GM19324 (cell line): ENCODE results near the gene PRR35.
"Not testable (repeated sequence)": the region's sequence is repeated elsewhere in the genome, so short reads cannot be mapped to it uniquely, and the experiment has no call there.

Experiments
- ATAC-seq: cut with Tn5 transposase; IDR thresholded peaks from one replicate; pipeline ENCODE4 v1.9.1; 2021; ENCODE audit warnings: mild to moderate bottlenecking, moderate library complexity; ENCODE audit not compliant: unreplicated experiment, low FRiP score

PRR35 gene

DNA sequence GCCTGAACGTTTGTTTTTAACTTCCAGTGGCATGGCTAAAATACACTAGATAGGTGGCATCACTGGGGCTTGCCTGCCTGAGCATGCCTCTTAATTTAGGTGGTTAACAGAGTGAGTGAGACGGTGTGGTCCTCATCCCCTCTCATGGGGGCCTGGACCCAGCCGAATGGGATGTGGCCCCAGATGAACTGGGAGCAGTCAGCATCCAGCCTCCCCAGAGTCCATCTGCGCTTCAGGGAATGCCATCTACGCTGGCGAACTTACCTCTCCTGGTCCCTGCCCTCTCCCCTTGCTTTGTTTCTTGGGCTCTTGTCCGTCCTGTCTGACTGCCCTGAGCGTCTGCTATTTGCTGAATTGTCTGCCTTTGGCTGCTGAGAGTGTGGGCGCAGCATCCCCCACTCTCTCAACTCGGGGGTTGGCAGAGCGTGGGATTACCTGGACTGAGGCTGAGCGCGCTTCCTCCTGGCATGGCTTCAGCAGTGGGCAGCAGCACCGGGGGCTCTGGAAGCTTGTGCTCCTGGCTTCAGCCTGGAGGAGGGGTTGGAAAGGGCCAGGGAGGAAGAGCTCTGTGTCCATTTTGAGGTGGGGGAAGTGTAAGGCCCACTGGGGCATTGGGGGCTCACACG, 31.8 kb downstream of the PRR35 start:
- ATAC-seq, result no peak

DNA sequence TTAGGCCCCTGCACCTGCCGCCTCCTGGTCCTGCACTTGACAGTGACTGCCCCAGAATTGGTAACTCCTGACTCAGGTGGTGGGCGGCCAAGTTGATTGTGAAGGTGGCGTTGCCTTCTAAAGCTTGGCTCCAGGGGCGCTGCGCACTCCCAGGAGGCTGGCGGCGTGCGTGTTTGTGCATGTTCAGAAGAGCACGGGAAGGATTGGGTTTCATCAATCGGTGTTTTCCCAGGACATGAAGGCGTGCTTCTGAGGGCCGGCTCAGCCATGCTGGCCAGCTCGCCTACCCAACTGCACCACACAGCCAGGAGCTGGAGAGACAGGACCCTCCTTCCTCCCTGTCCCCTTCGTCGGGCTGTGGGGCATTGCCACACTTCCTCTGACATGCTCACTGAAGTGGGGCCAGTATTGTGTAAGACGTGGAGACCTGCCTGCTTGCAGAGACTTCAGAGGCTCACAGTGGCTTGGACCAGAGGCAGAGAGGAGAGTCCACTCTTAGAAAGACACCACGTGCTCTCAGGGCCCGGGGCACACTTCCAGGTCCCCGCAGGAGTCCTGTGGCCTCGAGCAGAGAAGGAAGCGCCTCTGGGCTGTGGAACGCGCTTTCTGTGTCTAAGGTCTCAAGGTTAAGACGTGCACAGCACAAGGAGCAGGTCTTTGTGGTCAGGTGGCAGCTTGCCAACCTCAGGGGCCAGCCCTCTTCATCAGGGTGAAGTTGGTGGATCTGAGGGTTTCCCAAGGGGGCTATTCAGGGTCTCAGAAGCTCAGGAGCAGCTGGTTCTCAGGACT, 32.5 kb downstream of the PRR35 start:
- no peak for ATAC-seq

DNA sequence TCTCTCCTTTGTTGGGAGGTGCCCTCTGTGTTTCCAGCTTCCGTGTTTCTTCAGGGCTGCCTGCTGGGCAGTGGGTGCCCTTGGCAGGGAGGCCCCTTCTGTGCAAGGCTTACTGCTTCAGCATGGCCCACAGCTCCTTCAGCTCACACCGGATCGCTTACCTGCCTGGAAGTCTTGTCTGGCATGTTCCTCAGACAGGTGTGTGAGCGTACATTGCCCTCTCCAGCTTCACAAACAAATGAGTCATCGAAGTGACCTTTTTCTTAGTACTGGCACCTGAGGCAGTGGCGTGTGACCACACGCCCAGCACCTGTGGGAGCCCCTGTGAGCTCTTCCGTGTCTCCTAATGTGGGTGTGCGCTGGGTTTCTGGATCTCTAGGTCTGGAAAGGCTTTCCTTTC, 33.2 kb downstream of the PRR35 start:
- ATAC-seq, result no peak

DNA sequence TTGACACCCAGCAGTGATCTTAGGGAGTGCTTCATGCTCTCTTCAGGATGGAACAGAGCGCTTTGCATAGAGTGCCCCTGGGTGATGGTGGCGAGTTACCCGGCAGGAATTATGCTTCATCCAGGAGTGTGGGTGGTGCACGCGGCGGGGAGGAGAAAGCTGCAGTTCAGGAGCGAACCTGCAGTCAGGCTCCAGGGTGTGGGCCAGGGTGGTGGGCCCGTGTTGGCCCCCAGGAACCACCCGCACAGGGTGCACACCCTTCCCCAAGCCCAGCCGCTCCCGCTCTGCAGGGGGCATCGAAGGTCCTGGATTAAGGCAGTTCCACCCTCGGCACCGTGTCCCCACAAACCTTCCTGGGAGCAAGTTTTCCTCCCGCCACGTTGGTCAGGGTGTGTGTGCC, 33.6 kb downstream of the PRR35 start:
- ATAC-seq, result no peak

DNA sequence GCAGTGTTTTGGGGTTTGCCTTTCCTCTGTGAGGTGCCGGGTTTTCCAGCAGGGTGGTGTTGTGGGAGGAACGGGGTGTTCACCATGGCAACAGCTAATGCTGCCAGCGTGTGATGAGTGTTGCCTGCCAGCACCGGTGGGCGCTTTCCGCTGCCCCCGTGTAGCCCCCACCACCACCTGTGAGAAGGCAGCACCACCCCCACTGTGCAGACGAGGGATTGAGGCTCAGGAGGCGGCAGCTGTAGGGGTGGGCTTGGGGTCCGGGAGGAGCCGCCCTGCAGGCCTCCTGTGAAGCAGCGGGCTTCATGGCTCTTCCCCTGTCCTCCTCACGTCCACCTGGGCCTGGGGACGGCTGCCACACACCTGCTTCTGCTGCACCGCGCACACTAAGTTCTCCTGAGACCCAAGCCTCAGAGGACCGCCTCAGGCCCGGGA, 34.9 kb downstream of the PRR35 start:
- ATAC-seq, result no peak

DNA sequence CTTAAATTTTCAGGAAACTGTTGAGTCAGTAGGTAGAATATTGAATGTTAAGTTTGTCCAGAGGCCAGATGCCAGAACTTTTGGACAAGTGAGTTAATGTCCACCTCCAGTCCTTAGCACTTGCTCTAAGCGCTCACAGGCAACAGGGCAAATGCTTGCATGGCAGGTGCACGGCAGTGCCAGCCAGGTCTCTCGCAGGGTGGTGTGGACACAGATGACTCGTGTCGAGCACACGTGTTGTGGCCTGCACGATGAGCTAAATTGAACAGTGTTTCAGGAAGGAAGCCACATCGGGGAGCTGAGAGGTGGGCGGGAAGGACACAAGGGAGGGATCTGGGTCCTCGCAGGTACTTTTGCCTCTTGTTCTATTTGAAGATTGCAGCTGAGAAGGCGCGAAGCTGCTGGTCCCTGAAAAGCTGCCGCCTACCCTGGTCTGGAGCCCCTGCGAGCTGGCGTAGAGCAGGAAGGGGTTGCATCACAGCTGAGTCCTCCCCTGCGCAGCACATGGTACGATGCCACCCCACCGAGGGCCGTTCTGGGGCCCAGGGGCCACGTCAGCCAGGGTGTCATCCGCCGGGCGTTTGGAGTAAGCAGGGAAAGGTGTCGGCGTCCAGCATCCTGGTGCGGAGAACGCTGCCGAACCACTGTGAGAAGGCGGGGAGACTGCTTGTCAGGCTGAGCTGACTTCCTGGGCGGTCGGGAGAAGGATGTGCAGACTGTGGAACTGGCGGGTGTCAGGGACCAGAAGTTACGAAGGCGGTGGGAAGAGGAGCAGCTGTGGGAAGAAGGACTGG, 35.9 kb downstream of the PRR35 start:
- no peak for ATAC-seq

DNA sequence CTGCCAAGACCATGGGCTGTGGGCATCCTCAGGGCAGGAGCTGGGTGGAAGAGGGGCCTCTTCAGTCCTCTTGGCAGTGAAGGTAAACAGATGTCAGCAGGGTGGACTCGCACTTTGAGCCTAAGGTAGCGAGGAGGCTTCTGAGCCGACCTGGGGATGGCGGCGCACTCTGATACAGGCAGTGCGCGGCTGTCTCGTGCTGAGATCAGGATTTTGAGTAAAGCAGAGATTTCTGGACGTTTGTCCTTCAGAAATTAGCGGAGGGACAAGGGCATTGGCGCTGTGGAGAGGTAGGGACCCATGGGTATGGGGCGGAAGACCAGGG, 36.5 kb downstream of the PRR35 start:
- no peak for ATAC-seq

DNA sequence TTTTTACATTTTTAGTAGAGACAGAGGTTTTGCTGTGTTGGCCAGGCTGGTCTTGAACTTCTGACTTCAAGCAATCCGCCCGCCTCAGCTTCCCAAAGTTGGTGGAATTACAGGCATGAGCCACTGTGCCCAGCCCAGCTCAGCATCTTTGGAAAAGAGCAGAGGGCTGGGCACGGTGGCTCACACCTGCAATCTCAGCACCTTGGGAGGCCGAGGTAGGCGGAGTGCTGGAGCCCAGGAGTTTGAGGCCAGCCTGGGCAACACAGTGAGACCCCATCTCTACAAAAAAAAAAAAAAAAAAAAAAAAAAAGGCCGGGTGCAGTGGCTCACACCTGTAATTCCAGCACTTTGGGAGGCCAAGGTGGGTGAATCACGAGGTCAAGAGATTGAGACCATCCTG, 37.5 kb downstream of the PRR35 start:
- not testable (repeated sequence) for ATAC-seq

DNA sequence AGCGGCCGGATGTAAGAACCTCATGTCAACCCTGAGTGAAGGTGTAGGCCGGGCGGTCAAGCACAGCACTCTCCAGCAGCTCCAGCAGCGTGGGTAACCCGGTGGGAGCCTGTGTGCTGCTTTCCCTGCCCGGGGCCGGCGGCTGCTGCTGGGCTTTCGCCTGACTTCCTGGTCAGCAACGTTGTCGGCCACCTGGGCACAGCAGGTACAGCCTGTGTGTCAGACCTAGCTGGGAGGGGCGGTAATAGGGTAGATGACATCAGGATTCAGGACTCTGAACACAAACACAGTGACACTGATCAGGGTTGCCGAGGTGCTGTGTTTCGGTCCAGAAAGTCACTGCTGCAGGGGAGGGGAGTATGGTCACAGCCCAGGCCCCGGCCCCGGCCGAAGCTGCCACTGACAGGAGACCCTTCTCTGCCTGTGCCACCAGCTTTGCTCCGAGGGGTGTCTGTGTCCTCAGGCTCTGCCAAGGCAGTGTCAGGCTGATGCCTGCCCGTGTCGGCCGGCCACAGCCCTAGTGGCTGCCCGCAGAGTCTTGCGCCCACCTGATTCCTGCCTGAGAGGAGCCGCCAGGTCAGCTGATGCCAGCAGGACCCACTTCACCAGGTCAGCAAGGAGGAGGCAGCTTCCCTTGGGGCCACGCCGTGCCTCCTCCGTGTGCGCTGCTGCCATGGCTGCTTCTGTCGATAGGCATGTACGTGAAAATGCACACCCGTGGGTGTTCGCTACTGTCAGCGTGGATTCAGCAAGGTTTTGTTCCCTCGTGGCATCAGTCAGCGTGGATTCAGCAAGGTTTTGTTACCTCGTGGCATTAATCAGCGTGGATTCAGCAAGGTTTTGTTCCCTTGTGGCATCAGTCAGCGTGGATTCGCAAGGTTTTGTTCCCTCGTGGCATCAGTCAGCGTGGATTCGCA, 38.9 kb downstream of the PRR35 start:
- no peak for ATAC-seq

DNA sequence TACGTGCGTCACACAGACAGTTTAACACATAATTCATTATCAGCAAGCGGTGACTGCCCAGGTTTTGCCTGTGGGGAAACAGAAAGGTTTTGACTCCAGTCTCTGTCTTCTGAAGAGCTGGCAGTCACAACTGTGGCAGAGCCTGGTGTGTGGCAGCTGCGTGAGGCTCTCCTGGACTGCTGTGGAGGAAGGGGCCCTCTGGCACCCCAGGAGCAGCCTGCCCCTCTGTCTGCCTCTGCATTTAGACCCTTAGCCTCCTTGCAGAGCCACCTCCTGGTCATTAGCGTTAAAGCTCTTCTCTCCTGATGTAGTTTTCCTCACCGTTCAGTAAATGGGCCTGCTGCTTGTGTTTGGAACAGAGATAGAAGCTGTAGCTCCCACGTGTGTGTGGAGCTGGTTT, 40.6 kb downstream of the PRR35 start:
- no peak for ATAC-seq

DNA sequence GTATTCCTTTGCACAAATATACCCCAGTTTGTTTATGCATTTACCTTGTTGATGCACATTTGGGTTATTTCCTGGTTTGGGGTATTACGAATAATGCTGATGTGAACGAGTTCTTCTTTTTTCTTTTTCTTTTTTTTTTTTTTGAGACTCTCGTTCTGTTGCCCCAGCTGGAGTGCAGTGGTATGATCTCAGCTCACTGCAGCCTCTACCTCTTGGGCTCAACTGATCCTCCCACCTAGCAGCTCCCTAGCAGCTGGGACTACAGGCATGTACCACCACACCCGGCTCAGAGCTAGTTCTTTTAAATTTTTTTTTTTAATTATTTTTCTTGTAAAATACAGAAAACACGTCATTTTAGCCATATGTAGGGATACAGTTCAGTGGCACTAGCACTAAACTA, 43.7 kb downstream of the PRR35 start:
- ATAC-seq, result no peak

DNA sequence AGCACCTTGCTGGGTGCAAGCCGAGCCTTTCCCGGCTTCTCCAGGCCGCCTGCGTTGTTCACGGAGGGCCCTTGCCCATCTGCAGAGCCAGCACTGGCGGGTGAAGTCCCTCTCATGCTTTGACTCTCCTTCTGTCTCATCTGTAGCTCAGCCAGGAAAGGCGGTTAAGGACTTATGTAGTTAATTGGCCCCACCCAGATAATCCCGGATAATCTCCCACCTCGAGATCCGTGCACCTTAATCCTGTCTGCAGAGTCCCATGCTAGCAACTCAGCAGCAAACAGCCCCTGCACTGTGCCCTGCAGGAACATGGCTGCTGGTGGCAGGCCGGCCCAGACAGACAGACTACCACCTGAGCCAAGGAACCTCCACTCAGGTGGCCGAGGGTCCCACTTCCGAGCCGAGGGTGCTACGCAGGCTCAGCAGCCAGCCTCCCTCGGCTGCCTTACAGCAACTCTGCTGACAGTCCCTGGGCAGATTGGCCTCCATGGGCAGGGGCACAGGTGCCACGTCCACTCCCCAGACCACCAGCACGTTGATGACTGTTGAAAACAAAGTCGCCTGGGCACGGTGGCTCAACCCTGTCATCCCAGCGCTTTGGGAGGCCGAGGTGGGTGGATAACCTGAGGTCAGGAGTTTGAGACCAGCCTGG, 46.6 kb downstream of the PRR35 start:
- ATAC-seq, result no peak

DNA sequence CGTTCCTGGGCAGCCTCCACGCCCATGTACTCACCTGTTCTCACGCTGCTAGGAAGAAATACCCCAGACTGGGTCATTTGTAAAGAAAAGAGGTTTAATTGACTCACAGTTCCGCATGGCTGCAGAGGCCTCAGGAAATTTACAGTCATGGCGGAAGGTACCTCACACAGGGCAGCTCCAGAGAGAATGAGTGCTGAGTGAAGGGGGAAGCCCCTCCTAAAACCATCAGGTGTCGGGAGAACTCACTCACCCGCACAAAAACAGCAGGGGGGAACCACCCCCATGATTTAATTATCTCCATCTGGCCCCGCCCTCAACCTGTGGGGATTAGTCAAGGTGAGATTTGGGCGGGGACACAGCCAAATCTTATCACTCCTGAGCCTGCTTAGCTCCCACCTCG, 47.8 kb downstream of the PRR35 start:
- no peak for ATAC-seq

DNA sequence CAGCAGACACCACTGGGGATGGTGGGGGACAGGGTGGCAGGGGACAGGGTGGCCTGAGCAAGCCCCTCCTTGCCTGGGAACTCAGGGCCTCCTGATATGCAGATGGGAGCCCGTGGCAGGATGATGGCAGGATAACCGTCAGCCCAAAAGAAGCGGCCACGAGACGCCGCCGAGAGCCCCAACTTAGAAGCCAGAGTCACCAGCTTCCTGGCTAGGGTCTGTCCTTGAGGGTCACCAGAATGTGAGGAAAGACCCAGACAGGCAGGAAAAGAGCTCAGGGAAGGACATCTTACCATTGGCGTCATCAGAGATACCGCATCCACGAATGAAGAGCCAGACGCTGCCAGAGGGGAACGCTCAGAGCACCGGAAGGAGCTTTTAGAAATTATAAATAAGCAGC, 49.1 kb downstream of the PRR35 start:
- no peak for ATAC-seq

DNA sequence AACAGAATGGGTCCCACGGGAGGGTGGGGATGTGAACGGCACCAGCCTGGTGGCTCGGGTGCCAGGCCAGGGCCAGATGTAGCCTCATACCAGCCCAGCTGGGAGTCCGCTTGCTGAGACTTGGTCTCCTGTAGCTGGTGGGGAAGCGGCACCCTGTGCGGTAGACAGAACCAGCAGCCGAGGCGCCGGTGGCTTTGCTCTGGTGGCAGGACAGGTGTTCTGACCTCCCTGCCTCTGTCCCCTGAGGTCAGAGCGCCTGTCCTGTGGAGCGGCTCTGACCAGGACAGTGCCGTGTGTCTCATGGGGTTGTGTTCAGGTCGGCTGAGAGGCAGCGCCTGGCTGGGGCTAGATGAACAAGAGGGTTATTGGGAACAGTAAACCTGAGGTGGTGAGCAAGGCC, 49.8 kb downstream of the PRR35 start:
- ATAC-seq, result no peak

DNA sequence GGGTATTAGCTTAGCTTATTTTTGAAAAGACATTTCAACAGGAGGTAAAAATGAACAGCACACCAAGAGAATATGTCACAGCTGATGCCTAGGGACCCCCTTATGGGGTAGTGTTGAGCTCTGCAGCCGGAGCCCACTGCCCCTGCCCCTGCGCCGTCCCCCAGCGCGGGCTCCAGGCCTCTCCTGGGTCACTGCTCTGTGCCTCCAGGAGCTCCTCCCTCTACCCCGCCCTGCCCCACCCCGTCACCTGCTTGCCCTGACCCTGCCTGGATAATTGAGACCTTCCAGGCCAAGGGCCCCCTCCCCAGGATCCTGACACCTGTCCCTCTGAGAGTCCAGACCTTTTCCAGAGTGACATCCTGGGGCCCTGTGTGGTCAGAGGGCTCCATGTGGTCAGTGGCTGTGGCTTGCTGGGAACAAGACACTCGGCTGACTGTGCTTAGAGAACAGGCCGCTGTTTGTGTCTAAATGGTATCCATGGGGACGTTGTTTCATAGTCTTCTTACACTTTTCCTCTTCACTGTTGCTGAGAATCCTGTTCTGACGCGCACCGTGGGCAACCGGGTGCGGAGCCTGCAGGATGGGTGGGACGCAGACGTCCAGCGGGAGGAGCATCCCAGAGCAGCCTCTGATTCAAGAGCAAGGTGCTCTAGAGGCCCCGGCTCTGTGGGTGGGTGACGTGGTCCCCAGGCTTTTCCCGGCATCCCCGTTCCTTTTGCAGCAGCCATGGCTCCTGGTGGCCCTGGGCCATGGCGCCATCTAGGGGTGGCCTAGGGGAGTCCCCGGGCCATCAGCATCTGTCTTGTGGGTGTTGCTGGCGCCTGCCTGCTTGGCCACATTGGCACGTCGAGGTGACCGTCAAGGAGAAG, 50.6 kb downstream of the PRR35 start:
- no peak for ATAC-seq

DNA sequence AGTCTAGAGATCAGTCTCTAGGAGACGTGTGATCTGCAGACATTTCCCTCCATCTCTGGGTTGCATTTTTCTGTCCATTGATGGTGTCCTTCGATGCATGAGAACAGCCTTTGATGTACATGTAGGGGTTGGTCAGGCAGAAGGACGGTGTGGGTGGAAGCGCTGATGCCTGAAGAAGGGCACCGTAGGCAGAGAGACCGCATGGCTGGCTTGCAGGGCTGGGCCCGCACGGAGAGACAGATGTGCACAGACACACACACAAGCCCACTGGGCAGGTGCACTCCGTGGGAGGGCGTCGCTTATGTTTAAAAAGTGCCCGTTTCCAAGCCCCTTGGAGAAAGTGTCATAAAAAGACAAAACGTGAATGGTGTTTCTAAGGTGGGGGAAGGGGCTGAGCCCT, 54.9 kb downstream of the PRR35 start:
- ATAC-seq, result no peak
